Activated naive CD8-positive, alpha-beta T cell treated with anti-CD3 and anti-CD28 coated beads, Interleukin-2, amount 10 ng/mL, durations not matched to agents 7 days and 5 days (primary cell): ENCODE results near the gene TOMM7. TPM values are rescaled to one million over a fixed set of nuclear protein-coding genes. Genes with fewer than 3 reads are reported as not detected.
"Not testable (repeated sequence)": the region's sequence is repeated elsewhere in the genome, so short reads cannot be mapped to it uniquely, and the experiment has no call there.

Experiments used
- ATAC-seq: fragments of 150-1000 bp; cut with Tn5 transposase; one replicate; pipeline ENCODE4 v1.10.0; 2021; ENCODE audit warnings: low read depth, moderate library complexity
- POLR2A ChIA-PET: fragments of 350-600 bp; sonication (Branson Sonifier 250); formaldehyde crosslinking; loops from one replicate; lab custom pipeline; 2021; ENCODE audit warnings: antibody characterized with exemption; lab: Charles Lee
- DNase-seq: peaks from one replicate; pipeline ENCODE4 v3.0.0; 2021
- H3K27ac Mint-ChIP-seq: one replicate; pipeline ENCODE4 v1.8.0; 2022; ENCODE audit warnings: mild to moderate bottlenecking, mixed read lengths
- H3K27me3 Mint-ChIP-seq: one replicate; pipeline ENCODE4 v1.8.0; 2022; ENCODE audit warnings: mild to moderate bottlenecking, moderate library complexity, mixed read lengths
- H3K36me3 Mint-ChIP-seq: one replicate; pipeline ENCODE4 v1.8.0; 2021; ENCODE audit warnings: mild to moderate bottlenecking, mixed read lengths
- H3K4me1 Mint-ChIP-seq: one replicate; pipeline ENCODE4 v1.8.0; 2021; ENCODE audit warnings: mixed read lengths
- H3K4me3 Mint-ChIP-seq: one replicate; pipeline ENCODE4 v1.8.0; 2022; ENCODE audit warnings: mild to moderate bottlenecking, moderate library complexity, mixed read lengths
- H3K9me3 Mint-ChIP-seq: one replicate; pipeline ENCODE4 v1.8.0; 2021; ENCODE audit warnings: mixed read lengths
- total RNA-seq, 2 experiments: library from RNA; stranded (reverse); gene quantifications; one replicate each; pipeline ENCODE4 v1.2.3, GENCODE V29; 2021

The TOMM7 gene
- total RNA-seq, 2 experiments from 2014 or later = 379 to 390 TPM

GRCh38 chr7:22849172-22849571 lies 26.5 kb upstream of the TOMM7 start:
- H3K4me1 Mint-ChIP-seq = peaks cover 7% of the 10 kb centered on the region
- no peak overlapping the region for H3K27ac Mint-ChIP-seq
- ATAC-seq (no peak), DNase-seq (no peak)
- H3K27me3 Mint-ChIP-seq = peaks cover 9% of the 10 kb centered on the region
- H3K36me3 Mint-ChIP-seq = no peaks in the 10 kb centered on the region
- H3K4me3 Mint-ChIP-seq = no peak overlapping the region
- POLR2A ChIA-PET = no interaction called here
- H3K9me3 Mint-ChIP-seq = no peaks in the 10 kb centered on the region

- no peak overlapping the region for H3K27ac Mint-ChIP-seq
- ATAC-seq (no peak), DNase-seq (no peak)
Measured at GRCh38 chr7:22846961-22847360, 24.3 kb upstream of the TOMM7 start.

GRCh38 chr7:22845221-22845834 lies 22.7 kb upstream of the TOMM7 start:
- POLR2A ChIA-PET = no interaction called here

More at GRCh38 chr7:22846961-22847360, 24.3 kb upstream of the TOMM7 start:
- H3K27me3 Mint-ChIP-seq = peaks cover 7% of the 10 kb centered on the region
- H3K4me1 Mint-ChIP-seq = peaks cover 2% of the 10 kb centered on the region
- POLR2A ChIA-PET = interaction anchor here (0.7 kb wide), 1 partner anchor 262 kb away, joined by 4 read pairs; no protein-coding TSS in a partner anchor
- H3K9me3 Mint-ChIP-seq = no peaks in the 10 kb centered on the region
- no peaks in the 10 kb centered on the region for H3K36me3 Mint-ChIP-seq
- no peak overlapping the region for H3K4me3 Mint-ChIP-seq

GRCh38 chr7:22843681-22844309 lies 21.1 kb upstream of the TOMM7 start:
- Mint-ChIP-seq H3K9me3 (no peaks in the 10 kb centered on the region), H3K36me3 (no peaks in the 10 kb centered on the region), H3K4me3 (no peak overlapping the region), H3K27me3 (peaks cover 5% of the 10 kb centered on the region), H3K27ac (no peak overlapping the region), H3K4me1 (peaks cover 2% of the 10 kb centered on the region)
- DNase-seq = no peak
- POLR2A ChIA-PET = interaction anchor here (1.2 kb wide), 1 partner anchor 158 kb away, joined by 3 read pairs; no protein-coding TSS in a partner anchor
- ATAC-seq = no peak

More at GRCh38 chr7:22845221-22845834, 22.7 kb upstream of the TOMM7 start:
- DNase-seq (no peak), ATAC-seq (no peak)
- Mint-ChIP-seq H3K9me3 (no peaks in the 10 kb centered on the region), H3K4me1 (peaks cover 2% of the 10 kb centered on the region), H3K36me3 (no peaks in the 10 kb centered on the region), H3K27me3 (peaks cover 5% of the 10 kb centered on the region), H3K27ac (no peak overlapping the region), H3K4me3 (no peak overlapping the region)

- Mint-ChIP-seq H3K9me3 (no peaks in the 10 kb centered on the region), H3K4me1 (peaks cover 2% of the 10 kb centered on the region), H3K27ac (no peak overlapping the region), H3K4me3 (no peak overlapping the region), H3K27me3 (peaks cover 4% of the 10 kb centered on the region), H3K36me3 (no peaks in the 10 kb centered on the region)
- DNase-seq = no peak
- no peak for ATAC-seq
- POLR2A ChIA-PET = interaction anchor here (1.2 kb wide), 1 partner anchor 159 kb away, joined by 3 read pairs; no protein-coding TSS in a partner anchor
Measured at GRCh38 chr7:22842973-22843372, 20.3 kb upstream of the TOMM7 start.

- H3K4me1 Mint-ChIP-seq = peaks cover 2% of the 10 kb centered on the region
- H3K27ac Mint-ChIP-seq = no peak overlapping the region
- H3K27me3 Mint-ChIP-seq = peaks cover 4% of the 10 kb centered on the region
- no peaks in the 10 kb centered on the region for H3K36me3 Mint-ChIP-seq
- DNase-seq (no peak), ATAC-seq (no peak)
- H3K4me3 Mint-ChIP-seq = no peak overlapping the region
- H3K9me3 Mint-ChIP-seq = no peaks in the 10 kb centered on the region
- POLR2A ChIA-PET = interaction anchor here (1.2 kb wide), 1 partner anchor 159 kb away, joined by 3 read pairs; no protein-coding TSS in a partner anchor
Measured at GRCh38 chr7:22842383-22842941, 19.8 kb upstream of the TOMM7 start.

GRCh38 chr7:22841954-22842353 lies 19.3 kb upstream of the TOMM7 start:
- POLR2A ChIA-PET = no interaction called here
- Mint-ChIP-seq H3K4me1 (peaks cover 2% of the 10 kb centered on the region), H3K4me3 (no peak overlapping the region), H3K9me3 (no peaks in the 10 kb centered on the region), H3K27me3 (peaks cover 4% of the 10 kb centered on the region), H3K27ac (no peak overlapping the region), H3K36me3 (no peaks in the 10 kb centered on the region)
- ATAC-seq = no peak
- DNase-seq = no peak

GRCh38 chr7:22837308-22837707 lies 14.7 kb upstream of the TOMM7 start:
- H3K4me3 Mint-ChIP-seq = no peak overlapping the region
- no peak for ATAC-seq
- H3K9me3 Mint-ChIP-seq = no peaks in the 10 kb centered on the region

GRCh38 chr7:22836506-22836905 lies 13.9 kb upstream of the TOMM7 start:
- H3K4me1 Mint-ChIP-seq, H3K27me3 Mint-ChIP-seq, H3K27ac Mint-ChIP-seq, ATAC-seq, H3K36me3 Mint-ChIP-seq, DNase-seq, H3K9me3 Mint-ChIP-seq, POLR2A ChIA-PET, H3K4me3 Mint-ChIP-seq: not testable (repeated sequence)

More at GRCh38 chr7:22837308-22837707, 14.7 kb upstream of the TOMM7 start:
- peaks cover 5% of the 10 kb centered on the region for H3K27me3 Mint-ChIP-seq
- peaks cover 3% of the 10 kb centered on the region for H3K4me1 Mint-ChIP-seq
- H3K27ac Mint-ChIP-seq = no peak overlapping the region
- POLR2A ChIA-PET = no interaction called here
- no peaks in the 10 kb centered on the region for H3K36me3 Mint-ChIP-seq
- no peak for DNase-seq

- Mint-ChIP-seq H3K27ac (no peak overlapping the region), H3K36me3 (no peaks in the 10 kb centered on the region), H3K27me3 (peaks cover 5% of the 10 kb centered on the region), H3K4me1 (peaks cover 3% of the 10 kb centered on the region), H3K4me3 (no peak overlapping the region), H3K9me3 (no peaks in the 10 kb centered on the region)
- DNase-seq (no peak), ATAC-seq (no peak)
- POLR2A ChIA-PET = no interaction called here
Measured at GRCh38 chr7:22833957-22834356, 11.3 kb upstream of the TOMM7 start.

GRCh38 chr7:22833113-22833855 lies 10.6 kb upstream of the TOMM7 start:
- Mint-ChIP-seq H3K36me3 (no peaks in the 10 kb centered on the region), H3K9me3 (no peaks in the 10 kb centered on the region), H3K27ac (no peak overlapping the region), H3K27me3 (peaks cover 5% of the 10 kb centered on the region), H3K4me1 (peaks cover 3% of the 10 kb centered on the region), H3K4me3 (no peak overlapping the region)
- no peak for DNase-seq
- POLR2A ChIA-PET = no interaction called here
- no peak for ATAC-seq

- Mint-ChIP-seq H3K27ac (no peak overlapping the region), H3K4me3 (no peak overlapping the region), H3K9me3 (no peaks in the 10 kb centered on the region), H3K27me3 (peaks cover 2% of the 10 kb centered on the region), H3K36me3 (no peaks in the 10 kb centered on the region), H3K4me1 (peaks cover 3% of the 10 kb centered on the region)
- ATAC-seq (no peak), DNase-seq (no peak)
- POLR2A ChIA-PET = no interaction called here
Measured at GRCh38 chr7:22832401-22832800, 9.8 kb upstream of the TOMM7 start.

GRCh38 chr7:22831602-22832305 lies 9.1 kb upstream of the TOMM7 start:
- peaks cover 3% of the 10 kb centered on the region for H3K4me1 Mint-ChIP-seq
- no peak overlapping the region for H3K4me3 Mint-ChIP-seq
- H3K27ac Mint-ChIP-seq = no peak overlapping the region
- POLR2A ChIA-PET = no interaction called here
- DNase-seq = no peak
- no peaks in the 10 kb centered on the region for H3K9me3 Mint-ChIP-seq
- no peak for ATAC-seq
- H3K36me3 Mint-ChIP-seq = no peaks in the 10 kb centered on the region
- peaks cover 7% of the 10 kb centered on the region for H3K27me3 Mint-ChIP-seq
